IPS-15b (cell line): ENCODE measurements around the gene CSRNP2.
"Not testable (repeated sequence)": the region's sequence is repeated elsewhere in the genome, so short reads cannot be mapped to it uniquely, and the experiment has no call there.

Experiments used
- H3K27me3 ChIP-seq: one replicate; pipeline ENCODE4 v1.6.1; 2013; ENCODE audit warnings: low read length; ENCODE audit not compliant: control insufficient read depth, insufficient read depth
- H3K36me3 ChIP-seq: one replicate; pipeline ENCODE4 v1.6.1; 2013; ENCODE audit warnings: low read length; ENCODE audit not compliant: control insufficient read depth, insufficient read depth
- H3K4me1 ChIP-seq: one replicate; pipeline ENCODE4 v1.6.1; 2013; ENCODE audit warnings: mild to moderate bottlenecking, low read length; ENCODE audit not compliant: control insufficient read depth, insufficient read depth
- H3K4me3 ChIP-seq: one replicate; pipeline ENCODE4 v1.5.1; 2013; ENCODE audit warnings: low read depth, low read length
- H3K9ac ChIP-seq: one replicate; pipeline ENCODE4 v1.6.1; 2013; ENCODE audit warnings: low read depth, mild to moderate bottlenecking, low read length
- H3K9me3 ChIP-seq: one replicate; pipeline ENCODE4 v1.6.1; 2013; ENCODE audit warnings: mild to moderate bottlenecking, low read length; ENCODE audit not compliant: control insufficient read depth, insufficient read depth

CSRNP2 gene

DNA sequence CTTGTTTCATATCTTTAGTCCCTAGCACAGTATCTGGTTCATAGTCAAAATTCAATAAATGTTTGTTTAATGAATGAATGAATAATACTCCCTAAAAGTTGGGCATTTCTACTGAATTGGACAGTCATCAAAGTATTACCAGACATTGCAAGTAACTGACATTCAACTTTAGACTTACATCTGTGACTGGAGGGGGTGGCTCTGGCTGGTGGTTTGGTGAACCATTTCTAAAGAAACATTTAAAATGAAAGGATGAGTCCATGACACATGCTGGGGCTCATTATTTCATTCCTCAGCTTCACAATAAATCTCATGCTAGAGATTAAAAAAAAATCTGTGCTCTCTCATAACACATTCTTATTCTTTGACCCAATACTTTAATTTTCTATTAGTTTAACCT is 20.6 kb upstream of the CSRNP2 start:
- Histone ChIP-seq H3K9me3 (no peaks in the 10 kb centered on the region), H3K27me3 (no peaks in the 10 kb centered on the region), H3K9ac (no peak overlapping the region), H3K4me3 (no peak overlapping the region), H3K4me1 (no peaks in the 10 kb centered on the region), H3K36me3 (peaks cover 27% of the 10 kb centered on the region)

DNA sequence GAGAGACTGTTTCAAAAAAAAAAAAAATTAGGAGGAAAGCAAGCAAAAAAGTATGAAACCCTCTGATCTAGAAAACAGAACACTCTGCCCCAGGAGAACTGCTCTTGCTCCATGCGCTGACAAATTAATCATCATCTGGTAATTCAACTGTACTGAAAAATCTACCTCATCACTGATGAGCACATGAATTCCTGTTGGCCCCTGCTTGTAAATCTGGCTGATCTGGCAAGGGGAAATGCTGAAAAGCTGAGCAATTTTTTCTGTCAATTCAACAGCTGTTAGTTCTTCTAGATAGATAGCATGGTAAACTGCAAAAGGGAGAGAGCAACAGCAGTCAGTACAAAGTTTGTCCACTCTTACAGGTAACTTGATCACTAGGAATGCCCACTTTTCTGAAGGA is 15.2 kb upstream of the CSRNP2 start:
- no peak overlapping the region for H3K9ac ChIP-seq
- no peak overlapping the region for H3K4me3 ChIP-seq
- H3K9me3 ChIP-seq = no peaks in the 10 kb centered on the region
- H3K36me3 ChIP-seq = peaks cover 27% of the 10 kb centered on the region
- no peaks in the 10 kb centered on the region for H3K4me1 ChIP-seq
- H3K27me3 ChIP-seq = no peaks in the 10 kb centered on the region

DNA sequence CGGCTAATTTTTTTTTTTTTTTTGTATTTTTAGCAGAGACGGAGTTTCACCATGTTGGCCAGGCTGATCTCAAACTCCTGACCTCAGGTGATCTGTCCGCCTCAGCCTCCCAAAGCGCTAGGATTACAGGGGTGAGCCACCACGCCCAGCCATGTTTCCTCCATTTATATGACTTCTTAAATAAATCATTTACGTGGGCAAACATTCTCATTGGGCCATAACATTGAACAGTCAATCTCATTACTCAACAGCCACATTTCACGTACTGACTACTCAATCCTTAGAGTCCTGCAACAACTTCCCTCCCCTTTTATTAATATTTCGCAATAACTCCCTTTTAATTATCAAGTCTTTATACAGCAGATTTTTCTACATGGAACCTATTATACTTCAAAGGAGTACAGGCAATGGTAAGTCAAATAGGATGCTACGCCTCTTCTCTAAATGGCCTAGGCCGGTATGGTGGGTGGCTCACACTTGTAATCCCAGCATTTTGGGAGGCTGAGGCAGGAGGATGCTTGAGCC is 7.4 kb upstream of the CSRNP2 start:
- H3K27me3 ChIP-seq = no peaks in the 10 kb centered on the region
- H3K9me3 ChIP-seq = no peaks in the 10 kb centered on the region
- no peaks in the 10 kb centered on the region for H3K4me1 ChIP-seq
- H3K4me3 ChIP-seq = no peak overlapping the region
- H3K36me3 ChIP-seq = peaks cover 15% of the 10 kb centered on the region
- no peak overlapping the region for H3K9ac ChIP-seq

DNA sequence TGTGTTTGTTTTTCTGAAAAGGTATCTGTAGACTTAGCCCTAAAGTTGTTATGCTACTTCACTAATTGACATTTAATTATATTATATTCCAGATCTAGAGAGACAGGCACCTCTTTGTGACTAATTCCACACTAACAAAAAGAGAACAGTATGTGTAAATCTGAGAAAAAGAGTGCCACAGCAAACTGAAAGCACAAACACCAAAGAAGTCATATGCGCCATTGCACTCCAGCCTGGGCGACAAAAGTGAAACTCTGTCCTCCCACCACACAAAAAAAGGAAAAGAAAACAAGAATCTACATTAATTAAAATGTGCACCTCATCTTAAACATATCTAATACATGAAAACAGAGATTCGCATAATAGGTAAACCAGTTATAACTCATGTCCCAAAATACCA is 4.4 kb upstream of the CSRNP2 start:
- Histone ChIP-seq H3K4me3 (no peak overlapping the region), H3K36me3 (peaks cover 4% of the 10 kb centered on the region), H3K9me3 (no peaks in the 10 kb centered on the region), H3K9ac (no peak overlapping the region), H3K4me1 (no peaks in the 10 kb centered on the region), H3K27me3 (no peaks in the 10 kb centered on the region)

DNA sequence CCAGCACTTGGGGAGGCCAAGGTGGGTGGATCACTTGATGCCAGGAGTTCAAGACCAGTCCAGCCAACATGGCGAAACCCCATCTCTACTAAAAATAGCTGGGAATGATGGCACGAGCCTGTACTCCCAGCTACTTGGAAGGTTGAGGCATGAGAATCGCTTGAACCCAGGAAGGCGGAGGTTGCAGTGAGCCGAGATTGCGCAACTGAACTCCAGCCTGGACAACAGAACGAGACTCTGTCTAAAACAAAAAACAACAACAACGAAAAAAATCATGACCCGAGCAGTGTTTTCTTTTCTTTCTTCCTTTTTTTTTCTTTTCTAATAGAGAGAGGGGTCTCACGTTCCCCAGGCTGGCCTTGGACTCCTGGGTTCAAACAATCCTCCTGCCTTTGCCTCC is 3.5 kb upstream of the CSRNP2 start:
- no peaks in the 10 kb centered on the region for H3K9me3 ChIP-seq
- H3K4me3 ChIP-seq = no peak overlapping the region
- H3K9ac ChIP-seq = no peak overlapping the region
- H3K27me3 ChIP-seq = no peaks in the 10 kb centered on the region
- no peaks in the 10 kb centered on the region for H3K4me1 ChIP-seq
- peaks cover 4% of the 10 kb centered on the region for H3K36me3 ChIP-seq

DNA sequence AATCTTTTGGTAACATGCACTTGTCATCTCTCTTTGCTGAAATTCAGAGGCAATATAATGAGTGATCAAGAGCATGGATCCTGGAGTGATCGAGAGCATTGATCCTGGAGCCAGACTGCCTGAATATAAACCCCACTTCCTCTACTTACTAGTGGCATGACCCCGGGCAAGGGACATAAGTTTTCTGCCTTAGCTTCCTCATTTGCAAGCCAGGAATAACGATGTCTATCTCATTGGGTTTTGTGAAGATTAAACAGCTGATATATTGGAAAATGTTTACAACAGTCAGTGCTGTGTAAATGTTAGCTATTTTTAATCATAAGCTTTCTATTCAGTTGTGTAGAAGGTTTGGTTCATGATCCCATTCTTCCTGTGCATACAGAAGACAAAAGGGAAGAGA is 2.4 kb upstream of the CSRNP2 start:
- Histone ChIP-seq H3K27me3 (no peaks in the 10 kb centered on the region), H3K4me3 (no peak overlapping the region), H3K36me3 (peaks cover 4% of the 10 kb centered on the region), H3K4me1 (no peaks in the 10 kb centered on the region), H3K9me3 (no peaks in the 10 kb centered on the region), H3K9ac (no peak overlapping the region)

DNA sequence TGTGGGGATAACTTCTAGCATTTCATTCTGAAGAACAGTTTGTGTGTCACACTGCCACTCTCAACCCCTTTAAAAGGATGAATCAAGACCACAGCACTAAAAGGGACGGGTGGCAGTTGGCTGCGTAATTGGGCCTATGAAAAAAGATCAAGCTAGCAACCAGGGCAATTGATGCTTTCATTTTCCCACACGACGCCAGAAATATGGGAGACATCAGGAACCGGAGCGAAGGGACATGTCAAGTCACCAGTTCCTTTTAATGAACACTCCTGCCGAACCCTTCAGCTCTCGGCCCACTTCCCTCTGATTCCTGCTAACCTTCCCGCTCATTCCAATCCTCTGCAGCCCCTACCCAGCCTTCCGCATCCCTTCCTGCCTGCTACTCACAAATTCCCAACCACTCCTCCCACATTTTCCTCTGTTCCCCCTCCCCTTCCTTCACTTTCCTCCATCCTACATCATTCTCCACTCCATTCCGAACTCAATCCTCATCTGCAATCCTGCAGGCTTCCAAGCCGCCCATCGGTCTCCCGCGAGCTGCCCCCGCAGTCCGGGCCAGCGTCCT is 753 bp downstream of the CSRNP2 start:
- Histone ChIP-seq H3K9me3 (no peaks in the 10 kb centered on the region), H3K27me3 (no peaks in the 10 kb centered on the region), H3K9ac (peak overlapping the region; percentile 70), H3K4me1 (no peaks in the 10 kb centered on the region), H3K4me3 (peak overlapping the region; percentile 78), H3K36me3 (no peaks in the 10 kb centered on the region)

DNA sequence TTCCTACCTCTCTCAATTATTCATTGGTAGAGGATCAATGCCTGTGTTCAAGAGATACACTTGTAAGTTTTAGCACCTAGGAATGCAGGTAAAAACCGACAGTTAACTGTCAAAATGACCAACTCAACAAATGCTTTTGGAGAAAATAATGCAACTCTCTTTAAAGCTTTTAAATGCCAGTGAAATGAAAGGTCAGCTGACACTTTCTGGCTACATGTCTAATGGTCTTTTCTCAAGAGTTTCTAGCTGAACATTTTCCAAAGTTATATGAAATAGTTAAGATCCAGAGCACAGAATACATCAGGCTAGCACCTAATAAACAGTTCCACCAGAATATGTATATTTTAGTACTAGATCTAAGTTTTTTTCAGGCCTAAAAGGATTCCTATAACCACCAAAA is 2.0 kb downstream of the CSRNP2 start:
- no peaks in the 10 kb centered on the region for H3K4me1 ChIP-seq
- H3K27me3 ChIP-seq = no peaks in the 10 kb centered on the region
- H3K36me3 ChIP-seq = no peaks in the 10 kb centered on the region
- no peak overlapping the region for H3K9ac ChIP-seq
- H3K9me3 ChIP-seq = no peaks in the 10 kb centered on the region
- no peak overlapping the region for H3K4me3 ChIP-seq

DNA sequence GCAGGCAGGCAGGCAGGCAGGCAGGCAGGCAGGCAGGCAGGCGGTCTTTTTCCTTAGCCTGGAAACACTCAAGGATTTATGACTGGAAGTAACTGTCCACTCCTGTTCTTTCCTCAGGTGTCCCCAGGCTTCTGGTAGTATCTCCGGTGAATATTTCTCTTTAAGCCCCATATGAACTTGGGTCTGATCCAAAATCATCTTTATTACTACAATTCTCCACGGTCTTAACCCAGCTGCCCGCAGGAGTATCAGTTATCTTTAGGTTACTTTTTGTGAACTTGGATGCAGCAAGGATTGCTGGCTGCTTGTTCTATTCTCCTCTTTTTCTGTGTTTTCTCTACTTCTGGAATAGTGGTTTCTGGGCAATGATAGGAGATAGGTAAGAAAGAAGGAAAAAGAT is 3.3 kb downstream of the CSRNP2 start:
- Histone ChIP-seq H3K27me3 (no peaks in the 10 kb centered on the region), H3K4me1 (no peaks in the 10 kb centered on the region), H3K4me3 (no peak overlapping the region), H3K9me3 (no peaks in the 10 kb centered on the region), H3K9ac (no peak overlapping the region), H3K36me3 (peaks cover 2% of the 10 kb centered on the region)

DNA sequence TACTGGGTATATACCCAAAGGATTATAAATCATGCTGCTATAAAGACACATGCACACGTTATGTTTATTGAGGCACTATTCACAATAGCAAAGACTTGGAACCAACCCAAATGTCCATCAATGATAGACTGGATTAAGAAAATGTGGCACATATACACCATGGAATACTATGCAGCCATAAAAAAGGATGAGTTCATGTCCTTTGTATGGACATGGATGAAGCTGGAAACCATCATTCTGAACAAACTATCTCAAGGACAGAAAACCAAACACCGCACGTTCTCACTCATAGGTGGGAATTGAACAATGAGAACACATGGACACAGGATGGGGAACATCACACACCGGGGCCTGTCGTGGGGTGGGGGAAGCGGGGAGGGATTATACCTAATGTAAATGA is 4.5 kb downstream of the CSRNP2 start:
- not testable (repeated sequence) for H3K27me3 ChIP-seq, H3K9me3 ChIP-seq, H3K9ac ChIP-seq, H3K36me3 ChIP-seq, H3K4me1 ChIP-seq, H3K4me3 ChIP-seq

DNA sequence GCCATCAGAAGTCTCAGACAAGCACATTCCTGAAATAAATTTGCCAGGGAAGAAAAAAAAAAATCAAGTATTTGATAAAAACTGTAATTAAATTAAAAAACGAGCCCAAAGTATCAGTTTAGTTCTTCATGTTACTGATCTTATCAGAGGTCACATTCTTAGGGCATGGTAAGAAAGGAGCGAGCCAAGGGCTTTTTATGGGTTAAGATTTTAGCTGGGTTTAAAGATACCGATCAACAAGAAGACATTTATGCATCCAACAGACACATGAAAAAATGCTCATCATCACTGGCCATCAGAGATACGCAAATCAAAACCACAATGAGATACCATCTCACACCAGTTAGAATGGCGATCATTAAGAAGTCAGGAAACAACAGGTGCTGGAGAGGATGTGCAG is 5.0 kb downstream of the CSRNP2 start:
- not testable (repeated sequence) for H3K9me3 ChIP-seq, H3K27me3 ChIP-seq, H3K4me1 ChIP-seq, H3K36me3 ChIP-seq, H3K4me3 ChIP-seq
- peak overlapping the region; percentile 24 for H3K9ac ChIP-seq

DNA sequence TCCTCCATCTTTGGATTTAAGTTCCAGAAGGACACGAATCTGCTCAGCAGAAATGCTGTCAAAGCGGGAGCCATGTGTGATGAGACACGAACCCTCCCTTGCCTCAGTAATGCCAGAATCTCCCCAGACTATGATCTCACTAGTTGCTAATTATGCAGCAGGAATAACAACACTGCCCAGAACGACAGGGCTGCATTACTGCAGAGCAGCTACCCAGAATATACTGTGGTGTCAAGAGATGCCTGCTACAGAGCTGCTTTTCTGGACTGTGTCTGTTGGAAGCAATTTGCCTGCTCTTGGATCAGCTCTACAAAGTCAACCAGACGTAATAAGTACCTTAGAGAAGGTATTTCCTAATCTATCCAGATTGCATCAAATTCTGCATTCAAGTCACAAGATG is 5.5 kb downstream of the CSRNP2 start:
- Histone ChIP-seq H3K9ac (peak overlapping the region; percentile 24), H3K9me3 (no peaks in the 10 kb centered on the region), H3K27me3 (no peaks in the 10 kb centered on the region), H3K4me3 (no peak overlapping the region), H3K4me1 (no peaks in the 10 kb centered on the region), H3K36me3 (peaks cover 2% of the 10 kb centered on the region)
